ENCODE measurements around the gene PTCD3.

Gene PTCD3

DNA sequence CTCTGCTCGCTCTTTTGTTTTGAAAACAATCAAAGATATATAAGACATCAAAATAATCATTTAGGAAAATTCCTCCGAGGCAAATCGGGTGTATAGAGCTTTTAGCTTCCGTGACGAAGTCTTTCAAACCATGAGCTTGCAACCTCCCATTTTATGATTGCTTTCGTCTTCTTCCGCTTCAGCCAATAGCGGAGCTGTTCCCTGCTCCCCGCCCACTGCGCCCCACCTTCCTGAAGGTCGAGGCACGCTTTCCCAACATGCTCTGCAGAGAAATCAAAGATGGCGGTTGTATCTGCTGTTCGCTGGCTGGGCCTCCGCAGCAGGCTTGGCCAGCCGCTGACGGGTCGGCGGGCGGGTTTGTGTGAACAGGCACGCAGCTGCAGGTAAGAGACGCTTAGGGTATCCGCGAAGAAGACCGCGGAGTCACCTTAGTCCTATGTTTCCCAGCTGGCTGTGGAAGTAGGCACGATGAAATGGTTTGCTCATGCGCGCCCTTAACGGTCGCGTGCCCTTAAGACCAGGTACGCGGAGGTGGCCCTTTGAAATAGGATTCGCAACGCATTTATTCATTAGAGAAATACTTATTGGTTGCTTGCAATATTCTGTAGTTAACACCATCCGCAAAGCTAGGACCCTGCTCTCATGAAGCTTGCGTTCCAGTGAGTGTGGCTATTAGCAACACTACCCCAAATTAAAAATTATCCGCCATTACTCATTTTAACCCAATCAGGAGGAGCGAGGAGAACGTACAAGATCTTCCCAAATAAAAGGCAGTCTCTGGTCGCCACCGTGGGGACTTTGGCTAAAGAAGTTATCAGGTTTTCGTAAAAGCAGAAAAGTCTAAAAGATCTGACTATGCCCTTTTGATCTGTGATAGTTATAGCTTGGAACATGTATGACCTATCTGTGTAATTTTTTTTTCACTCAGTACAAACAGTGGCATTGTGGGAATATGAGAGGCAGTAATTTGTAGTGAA, at the start of gene PTCD3:
Gene PTCD3, plus strand, starts transcription at position 267 of the 977 bp plus-strand sequence. Its CDS starts 13 bp downstream, at position 280.
- in situ Hi-C loops (cut with MboI; ENCODE audit: low sequenced_read_pairs) = no loop called here

DNA sequence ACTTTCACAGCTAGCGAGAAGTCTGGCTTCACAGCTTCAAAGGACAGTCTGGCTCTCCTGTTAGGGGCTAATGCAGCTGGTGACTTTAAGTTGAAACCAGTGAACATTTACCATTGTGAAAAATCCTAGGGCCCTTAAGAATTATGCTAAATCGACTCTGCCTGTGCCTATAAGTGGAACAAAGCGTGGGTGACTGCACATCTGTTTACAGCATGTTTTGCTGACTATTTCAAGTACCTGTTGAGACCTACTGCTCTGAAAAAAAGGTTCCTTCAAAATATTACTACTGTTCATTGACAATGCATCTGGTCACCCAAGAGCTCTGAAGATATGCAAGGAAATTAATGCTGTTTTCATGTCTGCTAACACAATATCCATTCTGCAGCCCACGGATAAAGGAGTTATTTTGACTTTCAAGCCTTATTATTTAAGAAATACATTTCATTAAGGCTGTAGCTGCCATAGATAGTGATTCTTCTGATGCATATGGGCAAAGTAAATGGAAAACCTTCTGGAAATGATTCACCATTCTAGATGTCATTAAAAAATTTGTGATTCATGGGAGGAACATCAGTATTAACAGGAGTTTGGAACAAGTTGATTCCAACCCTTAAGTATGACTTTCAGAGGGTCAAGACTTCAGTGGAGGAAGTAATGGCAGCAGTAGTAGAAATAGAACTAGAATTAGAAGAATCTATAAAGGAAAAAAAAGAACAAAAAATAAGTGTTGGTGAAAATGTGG, 49.3 kb upstream of the PTCD3 start:
- in situ Hi-C loops (cut with MboI; ENCODE audit: low sequenced_read_pairs) = no loop called here

DNA sequence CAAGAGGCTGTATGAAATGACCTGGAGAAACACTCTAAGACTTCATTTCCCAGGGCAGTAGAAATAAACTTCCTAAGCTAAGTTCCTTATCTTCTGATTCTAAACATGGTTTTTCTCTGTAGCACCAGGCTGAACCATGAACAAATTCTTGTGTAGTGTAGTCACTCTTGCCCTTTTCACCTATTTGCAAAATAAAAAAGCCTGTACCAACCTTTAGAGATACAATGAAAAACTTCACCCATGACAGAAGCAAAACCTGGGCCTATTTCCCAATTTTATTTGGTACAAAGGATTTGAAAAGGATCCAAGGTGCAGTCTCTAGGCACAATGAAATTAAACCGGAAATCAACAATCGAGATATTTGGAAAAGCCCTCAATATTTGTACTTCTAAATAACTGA, 44.0 kb upstream of the PTCD3 start:
- in situ Hi-C loops (cut with MboI; ENCODE audit: low sequenced_read_pairs) = no loop called here

DNA sequence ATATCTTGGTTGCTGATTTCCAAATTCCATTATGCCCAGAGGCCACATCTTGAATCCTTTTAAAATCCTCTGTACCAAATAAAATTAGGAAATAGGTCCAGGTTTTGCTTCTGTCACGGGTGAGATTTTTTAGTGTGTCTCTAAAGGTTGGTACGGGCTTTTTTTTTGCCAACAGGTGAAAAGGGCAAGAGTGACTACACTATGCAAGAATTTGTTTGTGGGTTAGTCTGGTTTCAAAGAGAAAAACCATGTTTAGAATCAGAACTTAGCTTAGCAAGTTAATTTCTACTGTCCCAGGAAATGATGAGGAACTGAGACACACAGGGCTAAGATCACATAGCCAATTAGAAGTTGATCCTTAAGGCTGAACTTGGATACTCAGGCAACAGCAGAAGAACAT, 42.0 kb upstream of the PTCD3 start:
- in situ Hi-C loops (cut with MboI; ENCODE audit: low sequenced_read_pairs) = no loop called here

DNA sequence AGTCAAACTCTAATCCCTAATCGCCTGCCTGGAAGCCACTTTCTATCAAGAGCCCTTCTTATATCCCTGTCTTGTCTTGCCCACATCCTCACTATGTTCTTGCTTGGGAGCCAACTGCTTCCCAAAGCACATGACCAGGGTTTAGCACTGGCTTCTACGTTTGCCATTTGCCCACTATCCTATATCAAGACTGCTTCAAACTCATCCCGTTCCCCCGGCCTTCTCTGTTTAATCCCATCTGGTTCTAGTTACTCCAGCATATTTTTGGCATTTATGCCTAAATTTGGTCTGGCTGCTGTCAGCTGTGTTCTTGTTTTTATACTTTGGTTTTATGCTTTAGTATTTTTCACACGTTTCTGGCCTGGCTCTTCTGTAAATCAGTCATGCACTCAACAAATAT, 40.5 kb upstream of the PTCD3 start:
- in situ Hi-C loops (cut with MboI; ENCODE audit: low sequenced_read_pairs) = no loop called here

DNA sequence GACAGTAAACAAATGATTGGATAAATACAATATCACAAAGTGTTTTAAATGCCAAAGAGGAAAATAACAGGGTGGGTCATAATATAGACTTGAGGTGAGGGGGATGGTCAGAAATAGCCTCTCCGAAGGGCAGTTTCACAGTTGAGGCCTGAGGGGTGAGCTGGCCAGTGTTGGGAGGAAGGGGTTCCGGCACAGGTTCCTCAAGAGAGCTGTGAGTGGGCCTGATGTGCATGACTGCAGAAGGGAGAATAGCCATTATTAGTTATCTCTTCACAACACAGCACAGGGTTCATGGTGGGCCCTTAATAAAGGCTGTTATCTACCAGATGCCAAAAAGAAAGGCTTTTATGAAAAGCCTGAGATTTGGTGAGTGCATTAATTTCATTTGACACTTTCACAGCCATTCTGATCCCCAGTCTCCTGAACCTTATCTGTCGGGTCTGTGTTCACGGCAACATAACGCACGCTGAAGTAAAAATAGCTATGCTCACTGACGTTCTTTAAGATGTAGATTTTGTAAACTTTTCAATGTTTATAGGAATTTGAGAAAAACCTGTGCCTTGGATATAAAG, 39.9 kb upstream of the PTCD3 start:
- in situ Hi-C loops (cut with MboI; ENCODE audit: low sequenced_read_pairs) = no loop called here

DNA sequence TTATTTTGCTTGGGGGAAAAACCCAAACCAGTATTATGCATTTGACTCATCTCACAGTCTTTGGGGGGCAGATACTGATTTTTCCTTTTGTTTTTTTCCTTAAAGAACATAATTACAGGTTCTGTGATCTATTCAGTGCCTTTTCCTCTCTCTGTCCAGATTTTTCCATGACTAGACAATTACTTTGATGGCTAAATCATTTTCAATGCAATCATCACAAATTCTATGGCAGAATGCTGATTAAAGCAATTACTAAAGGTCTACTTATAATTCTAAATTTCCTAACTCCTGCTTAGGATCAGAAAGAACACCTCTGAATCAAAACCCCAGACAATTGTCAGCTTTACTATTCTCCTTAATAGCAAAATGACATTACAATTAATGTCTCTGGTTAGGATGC, 39.1 kb upstream of the PTCD3 start:
- in situ Hi-C loops (cut with MboI; ENCODE audit: low sequenced_read_pairs) = no loop called here

DNA sequence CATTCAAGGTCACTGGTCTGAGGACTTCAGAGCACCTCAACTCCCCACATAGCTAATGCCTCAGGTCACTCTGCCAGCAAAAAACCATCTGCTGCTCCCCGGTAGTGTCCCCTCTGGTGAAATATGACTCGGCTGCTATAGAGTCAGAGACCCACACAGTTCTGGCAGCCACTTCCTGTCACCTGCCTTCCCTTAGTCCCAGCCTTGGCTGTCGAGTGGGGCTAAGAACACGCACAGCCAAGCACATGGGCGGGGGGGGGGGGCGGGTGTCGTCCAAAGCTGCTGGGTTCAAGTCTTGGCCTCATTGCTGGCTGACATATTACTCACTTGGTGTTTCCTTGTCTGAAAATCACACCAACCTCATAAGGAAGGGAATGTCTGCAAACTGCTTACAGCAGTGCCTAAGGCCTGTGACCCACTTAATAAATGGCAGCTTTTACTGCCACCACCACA, 37.9 kb upstream of the PTCD3 start:
- in situ Hi-C loops (cut with MboI; ENCODE audit: low sequenced_read_pairs) = no loop called here

DNA sequence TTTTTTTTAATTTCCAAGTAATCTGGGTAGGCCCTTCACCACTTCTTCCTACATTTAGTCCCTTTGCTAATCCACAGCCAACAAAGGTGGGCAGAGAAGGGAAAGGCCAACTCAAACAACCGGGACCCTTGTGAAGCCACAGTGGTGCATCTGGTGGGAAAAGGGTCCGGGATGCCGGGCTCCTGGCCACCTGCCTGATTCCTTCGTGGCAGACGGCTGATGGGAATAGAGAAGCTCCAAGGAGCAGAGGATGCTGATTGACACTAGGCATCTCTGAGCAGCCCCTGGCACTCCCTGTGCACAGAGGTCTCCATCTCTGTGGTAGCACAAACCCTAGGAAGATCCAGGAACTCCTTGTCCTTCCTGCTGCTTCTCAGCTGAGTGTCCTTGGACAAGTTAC, 37.4 kb upstream of the PTCD3 start:
- in situ Hi-C loops (cut with MboI; ENCODE audit: low sequenced_read_pairs) = no loop called here

DNA sequence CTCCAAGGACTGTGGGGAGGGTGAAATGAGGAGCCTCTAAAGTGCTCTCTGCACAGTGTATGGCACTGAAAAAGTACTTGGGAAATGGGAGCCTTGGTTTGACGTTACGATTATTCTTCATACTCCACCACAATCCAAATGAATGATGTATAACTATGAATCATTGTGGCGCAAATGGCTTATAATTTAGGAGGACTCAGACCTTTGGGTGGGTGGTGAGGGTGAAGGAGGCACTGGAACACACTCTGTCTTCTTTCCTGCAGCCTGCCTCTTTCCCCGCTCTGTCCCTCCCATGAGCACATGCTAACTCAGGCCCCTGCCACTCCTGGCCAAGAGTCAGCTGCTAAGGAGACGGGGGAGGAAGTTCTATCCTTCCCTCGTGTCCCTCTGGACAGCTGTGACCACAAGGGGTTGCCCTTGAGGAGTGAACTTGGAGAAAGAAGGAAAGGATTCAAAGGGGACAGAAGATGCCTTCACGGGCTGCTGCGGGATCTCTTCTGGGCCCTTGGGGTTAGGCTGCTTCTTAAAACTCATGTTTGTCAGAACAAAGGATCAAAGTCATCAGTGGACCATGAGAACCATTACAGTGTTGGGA, 36.8 kb upstream of the PTCD3 start:
- in situ Hi-C loops (cut with MboI; ENCODE audit: low sequenced_read_pairs) = no loop called here

DNA sequence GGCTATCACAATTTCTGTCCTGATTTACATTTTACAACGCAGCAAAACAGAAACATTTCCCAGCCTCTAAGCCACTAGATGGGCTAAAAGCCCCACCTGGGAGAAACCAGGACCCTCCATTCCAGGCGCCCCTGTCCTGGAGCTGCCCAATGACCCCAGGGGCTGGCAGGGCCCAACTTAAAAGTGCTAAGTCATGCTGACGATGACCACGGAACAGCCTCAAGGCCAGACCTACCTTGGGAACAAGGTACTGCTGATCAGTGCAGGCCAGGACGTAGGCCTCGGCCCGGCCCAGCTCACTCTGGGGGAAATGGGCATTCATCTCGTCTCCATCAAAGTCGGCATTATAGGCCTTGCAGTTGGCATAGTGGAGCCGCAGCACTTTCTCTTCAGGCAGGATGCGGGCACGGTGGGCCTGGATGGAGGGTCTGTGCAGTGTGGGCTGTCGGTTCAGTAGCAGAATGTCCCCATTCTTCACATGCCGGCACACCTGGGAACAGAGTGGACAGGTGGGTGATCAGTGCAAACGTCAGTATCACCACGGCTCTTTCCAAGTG, 36.2 kb upstream of the PTCD3 start:
- in situ Hi-C loops (cut with MboI; ENCODE audit: low sequenced_read_pairs) = no loop called here

DNA sequence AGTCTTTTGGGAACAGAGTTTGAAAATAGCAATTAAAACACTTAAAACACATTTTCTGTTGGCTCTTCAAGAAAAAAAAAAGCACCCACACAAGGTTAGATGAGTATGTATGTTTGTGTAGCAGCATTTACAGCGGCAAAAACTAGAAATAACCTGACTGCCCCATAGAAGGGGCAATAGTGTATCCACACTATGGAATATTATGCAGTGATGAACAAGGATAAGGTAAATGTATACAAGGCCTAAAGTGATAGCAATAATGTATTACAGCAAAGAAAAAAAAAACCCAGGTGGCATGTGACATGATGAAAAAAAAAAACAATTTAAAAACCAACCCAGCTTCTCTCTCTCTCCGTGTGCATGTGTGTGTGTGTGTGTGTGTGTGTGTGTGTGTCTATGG, 35.2 kb upstream of the PTCD3 start:
- in situ Hi-C loops (cut with MboI; ENCODE audit: low sequenced_read_pairs) = no loop called here

DNA sequence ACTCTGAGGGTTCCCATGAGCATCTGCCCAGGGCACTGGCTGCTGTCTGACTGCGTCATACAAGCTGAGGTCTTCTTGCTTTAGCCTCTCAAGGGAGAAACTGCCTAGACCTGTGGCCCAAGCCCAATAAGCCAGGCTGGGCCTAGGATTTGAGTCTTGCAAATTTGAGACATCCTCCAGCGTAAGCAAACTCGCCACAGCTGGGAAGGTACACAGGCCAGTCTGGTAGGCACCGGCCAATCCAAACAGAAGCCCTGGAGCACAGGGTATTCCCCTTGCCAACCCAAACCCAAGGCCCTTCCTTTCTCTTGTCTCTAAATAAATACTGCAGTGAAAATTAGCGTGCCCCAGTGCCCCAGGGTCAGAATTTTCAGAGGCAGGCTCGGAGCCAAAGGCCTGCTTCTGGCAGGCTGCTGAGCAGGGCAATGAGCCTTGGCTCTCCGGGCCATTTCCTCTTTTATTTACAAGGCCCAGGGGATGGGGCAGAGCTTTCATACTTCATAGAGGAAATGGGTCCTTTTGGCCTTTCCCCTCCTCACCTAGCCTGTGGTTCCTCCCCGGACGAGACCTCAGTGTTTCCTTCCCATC, 33.7 kb upstream of the PTCD3 start:
- in situ Hi-C loops (cut with MboI; ENCODE audit: low sequenced_read_pairs) = no loop called here

DNA sequence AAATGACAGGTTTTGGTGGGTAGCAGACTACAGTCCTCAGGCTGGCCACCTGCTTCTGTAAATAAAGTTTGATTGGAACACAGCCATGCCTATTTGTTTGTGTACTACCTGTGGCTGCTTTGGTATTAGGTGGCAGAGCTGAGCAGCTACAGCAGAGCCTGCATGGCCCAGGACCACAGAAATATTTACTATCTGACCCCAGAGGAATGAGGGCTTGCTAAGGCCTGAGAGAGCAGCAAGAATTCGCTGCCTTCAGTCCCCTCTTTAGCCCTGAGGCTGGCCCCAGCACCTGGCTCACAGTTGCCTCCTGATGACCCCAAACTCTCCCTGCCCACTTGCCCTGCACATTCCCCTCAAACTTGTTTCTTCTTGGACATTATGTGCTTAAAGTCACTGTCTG, 32.8 kb upstream of the PTCD3 start:
- in situ Hi-C loops (cut with MboI; ENCODE audit: low sequenced_read_pairs) = no loop called here

DNA sequence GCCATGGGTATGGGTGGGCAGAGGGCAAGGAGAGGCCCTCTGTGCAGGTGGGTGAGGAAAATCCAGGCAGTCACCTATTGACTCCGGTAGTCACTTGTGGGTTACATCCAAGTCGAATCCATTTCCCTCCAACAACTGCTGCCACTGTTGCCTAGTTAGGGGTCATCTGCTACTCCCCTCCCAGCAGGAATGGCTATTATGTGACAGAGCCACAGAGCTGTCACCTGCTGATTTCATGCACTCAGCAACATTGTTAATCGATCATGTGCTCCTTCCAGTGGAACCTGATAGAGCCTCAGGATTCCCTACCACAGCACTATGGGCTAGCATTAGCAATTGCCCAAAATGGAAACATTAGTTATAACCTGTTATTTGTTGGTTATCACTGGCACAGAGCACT, 31.8 kb upstream of the PTCD3 start:
- in situ Hi-C loops (cut with MboI; ENCODE audit: low sequenced_read_pairs) = no loop called here

DNA sequence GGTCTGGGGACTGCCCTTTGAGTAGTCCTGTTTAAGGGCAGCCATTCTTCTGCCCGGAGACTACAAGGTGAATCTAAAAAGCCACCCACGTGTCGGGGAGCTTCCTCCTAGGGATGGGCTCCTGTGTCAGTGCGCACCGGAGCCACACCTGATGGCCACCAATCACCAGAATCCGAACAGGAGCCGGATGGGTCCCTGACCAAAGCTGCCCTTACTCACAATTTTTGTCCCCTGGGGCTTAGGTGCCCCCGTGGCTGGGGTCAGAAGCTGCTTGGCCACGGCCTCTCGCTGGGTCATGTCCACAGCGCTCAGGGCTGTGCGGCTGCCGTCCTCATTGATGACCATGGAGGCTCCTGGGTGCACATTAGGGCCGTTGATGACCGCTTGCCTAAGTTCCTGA, 31.2 kb upstream of the PTCD3 start:
- in situ Hi-C loops (cut with MboI; ENCODE audit: low sequenced_read_pairs) = no loop called here

DNA sequence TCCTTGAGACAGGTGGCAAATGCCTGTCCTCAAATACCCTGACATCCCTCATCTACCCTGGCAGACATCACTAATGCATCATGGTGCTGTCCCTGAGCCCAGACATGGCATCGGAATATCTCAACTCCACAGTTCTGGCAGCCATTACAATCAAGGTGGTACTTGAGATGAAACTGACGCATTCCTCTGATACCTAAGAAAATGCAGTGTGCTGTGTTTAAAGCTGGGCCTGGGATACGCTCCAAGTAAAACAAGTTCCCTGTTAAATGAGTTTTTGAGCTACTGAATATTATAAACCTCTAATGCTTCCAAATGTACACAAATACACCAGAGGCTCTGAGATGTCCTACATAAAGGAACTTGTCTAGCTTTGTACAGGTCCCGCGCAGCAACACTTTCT, 30.1 kb upstream of the PTCD3 start:
- in situ Hi-C loops (cut with MboI; ENCODE audit: low sequenced_read_pairs) = no loop called here

DNA sequence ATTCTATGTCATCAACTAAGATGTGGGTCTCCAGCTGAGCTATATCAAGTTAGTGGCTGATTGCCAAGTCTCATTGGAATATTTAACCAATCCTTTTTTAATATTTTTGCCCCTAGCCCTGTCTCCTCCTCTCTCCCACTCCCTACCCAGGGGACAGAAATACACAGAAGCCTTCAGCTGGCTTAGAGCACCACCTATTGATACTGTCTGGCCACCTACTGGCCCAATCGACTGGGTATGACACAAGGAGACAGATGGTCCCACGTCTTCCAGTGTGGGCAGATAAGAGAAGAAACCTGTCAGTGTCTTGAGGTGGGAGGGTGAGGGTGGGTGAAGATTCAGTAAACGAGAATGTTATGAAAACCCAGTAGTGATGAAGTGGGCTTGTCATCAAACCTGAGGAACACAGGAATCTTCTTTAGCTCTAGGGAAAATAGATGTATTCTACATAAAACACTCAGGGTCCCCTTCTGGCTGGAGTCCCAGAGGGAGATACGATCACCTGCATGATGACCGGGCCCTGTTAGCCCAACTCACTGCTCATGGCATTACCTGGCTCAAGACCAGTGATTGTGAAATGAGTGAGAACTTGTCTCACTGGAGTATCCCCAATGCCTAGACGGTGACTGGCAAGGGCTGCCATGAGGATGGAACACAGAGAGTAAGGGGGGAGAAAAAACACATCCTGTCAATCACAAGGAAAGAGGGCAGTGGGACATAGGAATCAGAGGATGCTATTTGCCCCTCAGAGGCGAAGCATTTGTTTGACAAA, 27.1 kb upstream of the PTCD3 start:
- in situ Hi-C loops (cut with MboI; ENCODE audit: low sequenced_read_pairs) = no loop called here

DNA sequence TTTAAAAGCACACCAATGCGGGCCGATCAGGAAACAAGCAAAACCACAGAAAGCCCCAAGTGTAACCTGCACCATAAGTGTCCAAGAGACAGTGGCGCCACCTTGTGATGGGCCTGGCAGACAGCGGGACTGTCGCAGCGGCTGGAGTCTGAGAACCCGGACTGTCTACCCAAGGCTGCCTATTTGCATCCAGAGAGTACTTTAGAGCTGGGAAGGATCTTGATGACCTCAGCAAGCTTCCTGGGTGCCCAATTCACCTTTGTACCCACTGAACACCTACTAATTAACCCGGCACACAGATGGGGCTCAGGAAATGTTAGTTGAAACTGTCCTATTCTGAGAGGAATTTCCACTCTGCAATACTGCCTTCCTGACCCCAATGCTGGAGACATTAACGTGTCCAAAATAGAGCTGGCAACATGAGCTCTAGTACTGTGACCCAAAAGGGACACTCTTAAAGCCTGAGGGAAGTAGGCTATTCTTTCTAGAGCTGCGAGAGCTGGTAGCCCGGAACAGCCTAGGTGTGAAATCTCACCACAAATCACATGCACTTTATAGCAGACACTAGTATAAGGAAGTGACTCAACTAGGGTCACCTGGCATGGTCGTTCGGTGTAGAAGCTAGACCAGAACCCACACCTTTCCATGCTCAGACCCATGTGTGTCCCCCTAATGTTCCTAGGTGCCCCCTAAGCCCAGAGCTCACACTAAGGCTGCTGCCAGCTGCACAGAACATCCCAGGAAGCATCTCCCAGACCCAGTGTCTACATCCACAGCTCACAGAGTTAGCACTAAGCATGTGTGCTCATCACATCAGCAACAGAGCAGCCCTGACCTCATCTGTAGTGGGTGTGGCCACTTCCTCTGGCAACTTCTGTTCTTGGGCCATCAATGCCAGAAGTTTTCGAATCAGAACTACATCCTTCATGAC, 25.8 kb upstream of the PTCD3 start:
- in situ Hi-C loops (cut with MboI; ENCODE audit: low sequenced_read_pairs) = loop anchor here (5.0 kb wide), 1 partner anchor 253 kb away; no protein-coding TSS in a partner anchor

Data from HL-60/S4 treated with retinoic acid at 250 ng/mL for 4 days and 3 days (cell line).